Spleen (tissue), 11 donors: Measurements from ENCODE around the gene AFF4. TPM values are rescaled to one million over a fixed set of nuclear protein-coding genes. Genes with fewer than 3 reads are reported as not detected.

Experiments used
- DNase-seq: peaks from one replicate; pipeline ENCODE4 v3.0.0-alpha.2; 2020
- H3K27ac ChIP-seq, 8 donors: fragments of 200-600 bp; sonication (generic) in 7 of 8; 1 replicate in 4 of 8; 2 replicates in 4 of 8; pipeline versions ENCODE4 v1.5.0 to v1.8.0; 2016 to 2021; ENCODE audit warnings: inconsistent platforms in 4 of 8, mild to moderate bottlenecking in 4 of 8, moderate library complexity in 1 of 8
- H3K27me3 ChIP-seq, 7 donors: fragments of 200-600 bp; sonication (generic) in 6 of 7; replicated peaks in 1 of 7; 1 replicate in 4 of 7; 2 replicates in 3 of 7; pipeline versions ENCODE4 v1.5.0 to v1.8.0; 2016 to 2021; ENCODE audit warnings: inconsistent platforms in 3 of 7, mild to moderate bottlenecking in 1 of 7
- H3K36me3 ChIP-seq, 6 donors: fragments of 200-600 bp; sonication (generic) in 5 of 6; 1 replicate in 4 of 6; 2 replicates in 2 of 6; pipeline versions ENCODE4 v1.5.0 to v1.8.0; 2016 to 2021; ENCODE audit warnings: inconsistent platforms in 2 of 6
- H3K4me1 ChIP-seq, 6 donors: fragments of 200-600 bp; sonication (generic) in 5 of 6; 1 replicate in 3 of 6; 2 replicates in 3 of 6; pipeline versions ENCODE4 v1.5.0 to v1.8.0; 2016 to 2021; ENCODE audit warnings: inconsistent platforms in 3 of 6
- H3K4me3 ChIP-seq, 8 donors: fragments of 200-600 bp; sonication (generic) in 7 of 8; 1 replicate in 4 of 8; 2 replicates in 4 of 8; pipeline versions ENCODE4 v1.5.0 to v1.8.0; 2016 to 2021; ENCODE audit warnings: inconsistent platforms in 4 of 8, mild to moderate bottlenecking in 4 of 8, moderate library complexity in 2 of 8
- H3K9me3 ChIP-seq, 8 donors: fragments of 200-600 bp; sonication (generic) in 7 of 8; 1 replicate in 4 of 8; 2 replicates in 4 of 8; pipeline versions ENCODE4 v1.5.0 to v1.8.0; 2016 to 2021; ENCODE audit warnings: inconsistent platforms in 4 of 8
- POLR2A ChIP-seq, 3 donors: fragments of 450-650 bp; IDR thresholded peaks; one replicate each; pipeline ENCODE4 v1.5.1; 2017; ENCODE audit warnings: antibody characterized with exemption in 3 of 3, mild to moderate bottlenecking in 1 of 3
- POLR2AphosphoS5 ChIP-seq, 3 donors: sonication (generic); formaldehyde crosslinking; IDR thresholded peaks; one replicate each; pipeline ENCODE4 v1.5.1; 2017; ENCODE audit warnings: antibody characterized with exemption in 3 of 3
- WGBS, 5 donors: extraction: QIAGEN DNeasy Blood & Tissue Kit in 3 of 5; methylation state at CpG; one replicate each; pipeline versions ENCODE4 v1.1.5 to v1.1.7; 2013 to 2018; 5-methylcytosine and 5-hydroxymethylcytosine counted together
- intact Hi-C: fragments of 100-400 bp; cut with DNase I; formaldehyde crosslinking; loops from one replicate; pipeline ENCODE4 v1.15.0; 2023; ENCODE audit warnings: low total_unique reads
- polyA plus RNA-seq, 3 donors: library from polyadenylated mRNA; stranded (reverse); fragments of 200-250 nt; gene quantifications; one replicate each; pipeline ENCODE4 v1.2.1, GENCODE V29; 2013
- total RNA-seq, 7 donors: library from RNA; depleted of rRNA in 3 of 7; stranded (reverse); fragments of >200 nt in 3 of 7; fragmentation: NEBNext Ultra II Directional in 4 of 7; extraction: Animal tissue kit (Norgen Biotek cat#: 25700) in 4 of 7; gene quantifications; one replicate each; pipeline versions ENCODE4 v1.1.0 to v1.2.1, GENCODE V29; 2016 to 2021
- TF ChIP-seq, protein P1 (sequence below), 11 experiments: fragments of 200-600 bp in 7 of 11; fragments of 450-650 bp in 4 of 11; sonication (generic) in 4 of 11; IDR thresholded peaks in 8 of 11; conservative IDR thresholded peaks in 3 of 11; 1 replicate in 7 of 11; 2 replicates in 4 of 11; pipeline versions ENCODE4 v1.4.0 to v1.8.0; 2016 to 2021; ENCODE audit warnings: antibody characterized with exemption in 11 of 11, inconsistent platforms in 4 of 11, mild to moderate bottlenecking in 1 of 11
- donor health status: healthy with polysubstance abuse.
- donor health status: DM: no; HTN: no; CAD: no; lungs with moderate emphysema.
- donor health status: DM: no; HTN: no; CAD: no.
- donor health status: Bipolar disorder and iron deficiency.
- donor health status: healthy.
- donor health status: DM: no; HTN: no; CAD: no.
- donor health status: DM: yes; HTN: yes; CAD: no.

AFF4 gene
- total and polyA plus RNA-seq, 10 donors = 5.1 to 84.3 (median 65.1) TPM

DNA sequence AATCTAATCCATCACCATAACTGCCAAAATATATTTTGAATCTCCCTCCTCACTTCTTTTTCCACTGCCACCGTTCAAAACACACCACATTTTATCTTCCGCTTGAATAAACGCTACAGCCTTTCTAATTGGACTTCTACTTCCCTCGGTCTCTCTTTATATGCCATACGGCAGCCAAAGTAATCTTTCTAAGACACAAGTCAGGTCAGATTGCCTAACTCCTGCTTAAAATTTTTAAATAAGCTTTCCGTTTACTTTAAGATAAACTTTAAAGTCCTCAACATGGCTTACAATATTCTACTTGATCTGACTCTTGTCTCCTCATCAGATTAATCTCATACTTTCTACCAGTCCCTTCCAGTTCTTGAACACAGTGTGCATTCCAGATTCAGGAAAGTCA is 9.7 kb downstream of the AFF4 start:
- Histone ChIP-seq H3K4me1 (peaks cover 3 to 87% (median 41%) of the 10 kb centered on the region in 6 donors), H3K4me3 (no peak overlapping the region), H3K9me3 (peaks cover 0 to 4% (median 0%) of the 10 kb centered on the region in 8 donors), H3K27me3 (no peaks in the 10 kb centered on the region), H3K36me3 (peaks cover 0 to 55% (median 5%) of the 10 kb centered on the region in 6 donors), H3K27ac (no peak overlapping the region)
- TF ChIP-seq POLR2A (IDR thresholded peaks at IDR 0.05) = no peak
- TF ChIP-seq, protein P1, sequence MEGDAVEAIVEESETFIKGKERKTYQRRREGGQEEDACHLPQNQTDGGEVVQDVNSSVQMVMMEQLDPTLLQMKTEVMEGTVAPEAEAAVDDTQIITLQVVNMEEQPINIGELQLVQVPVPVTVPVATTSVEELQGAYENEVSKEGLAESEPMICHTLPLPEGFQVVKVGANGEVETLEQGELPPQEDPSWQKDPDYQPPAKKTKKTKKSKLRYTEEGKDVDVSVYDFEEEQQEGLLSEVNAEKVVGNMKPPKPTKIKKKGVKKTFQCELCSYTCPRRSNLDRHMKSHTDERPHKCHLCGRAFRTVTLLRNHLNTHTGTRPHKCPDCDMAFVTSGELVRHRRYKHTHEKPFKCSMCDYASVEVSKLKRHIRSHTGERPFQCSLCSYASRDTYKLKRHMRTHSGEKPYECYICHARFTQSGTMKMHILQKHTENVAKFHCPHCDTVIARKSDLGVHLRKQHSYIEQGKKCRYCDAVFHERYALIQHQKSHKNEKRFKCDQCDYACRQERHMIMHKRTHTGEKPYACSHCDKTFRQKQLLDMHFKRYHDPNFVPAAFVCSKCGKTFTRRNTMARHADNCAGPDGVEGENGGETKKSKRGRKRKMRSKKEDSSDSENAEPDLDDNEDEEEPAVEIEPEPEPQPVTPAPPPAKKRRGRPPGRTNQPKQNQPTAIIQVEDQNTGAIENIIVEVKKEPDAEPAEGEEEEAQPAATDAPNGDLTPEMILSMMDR (IDR thresholded peaks at IDR 0.05 in 8 of 11, conservative IDR thresholded peaks at IDR 0.05 in 3 of 11) = no peak
- TF ChIP-seq POLR2AphosphoS5 (IDR thresholded peaks at IDR 0.05) = no peak
- intact Hi-C loops = no loop called here
- WGBS, 5 donors = 80 to 85% (median 83%) methylated on average over 6 of the region's 6 CpGs
- DNase-seq = no peak

DNA sequence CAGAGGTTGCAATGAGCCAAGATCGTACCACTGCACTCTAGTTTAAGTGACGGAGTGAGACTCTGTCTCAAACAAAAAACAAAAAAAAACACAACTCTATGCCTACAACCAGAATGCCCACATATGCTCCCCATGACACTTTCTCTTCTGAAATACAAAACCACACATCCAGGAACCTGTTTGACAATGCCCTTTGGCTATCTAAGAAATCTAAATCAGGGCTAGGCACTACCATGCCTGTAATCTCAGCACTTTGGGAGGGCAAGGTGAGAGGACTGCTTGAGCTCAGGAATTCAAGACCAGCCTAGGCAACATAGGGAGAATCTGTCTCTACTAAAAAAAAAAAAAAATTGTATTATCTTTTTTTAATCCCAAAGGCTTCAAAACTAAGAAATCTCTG is 10.6 kb downstream of the AFF4 start:
- 91 to 95% (median 94%) methylated on average over 2 of the region's 2 CpGs for WGBS, 5 donors
- H3K4me1 ChIP-seq = peaks cover 0 to 87% (median 40%) of the 10 kb centered on the region in 6 donors
- intact Hi-C loops = no loop called here

DNA sequence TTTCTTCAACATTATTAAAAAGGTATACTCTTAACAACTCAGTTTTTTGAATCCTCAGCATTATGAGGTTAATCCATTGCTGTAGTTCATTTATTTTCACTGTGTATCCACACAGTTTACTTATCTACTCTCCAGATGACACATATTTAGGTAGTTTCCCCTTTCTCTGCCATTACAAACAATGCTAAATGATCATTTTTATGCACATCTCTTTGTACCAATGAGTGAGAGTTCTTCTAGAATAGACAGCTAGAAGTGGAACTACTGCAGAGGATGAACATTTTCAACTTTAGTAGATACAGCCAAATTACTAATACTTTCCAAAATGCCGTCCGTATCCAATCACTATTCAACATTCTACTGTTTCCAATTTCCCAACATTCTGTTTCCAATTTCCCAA is 11.5 kb downstream of the AFF4 start:
- TF ChIP-seq, protein P1 (IDR thresholded peaks at IDR 0.05 in 8 of 11, conservative IDR thresholded peaks at IDR 0.05 in 3 of 11) = no peak
- TF ChIP-seq POLR2A (IDR thresholded peaks at IDR 0.05) (no peak), POLR2AphosphoS5 (IDR thresholded peaks at IDR 0.05) (no peak)
- H3K4me3 ChIP-seq = no peak overlapping the region
- DNase-seq = no peak
- H3K9me3 ChIP-seq = peaks cover 0 to 4% (median 0%) of the 10 kb centered on the region in 8 donors
- H3K27ac ChIP-seq = no peak overlapping the region
- peaks cover 0 to 49% (median 5%) of the 10 kb centered on the region in 6 donors for H3K36me3 ChIP-seq
- intact Hi-C loops = no loop called here
- WGBS, 5 donors = 79 to 91% (median 85%) methylated on average over 2 of the region's 2 CpGs
- no peaks in the 10 kb centered on the region for H3K27me3 ChIP-seq
- peaks cover 0 to 87% (median 39%) of the 10 kb centered on the region in 6 donors for H3K4me1 ChIP-seq

More for the DNA sequence above, 10.6 kb downstream of the AFF4 start:
- no peak overlapping the region for H3K4me3 ChIP-seq
- no peak for DNase-seq
- no peaks in the 10 kb centered on the region for H3K27me3 ChIP-seq
- H3K9me3 ChIP-seq = peaks cover 0 to 4% (median 0%) of the 10 kb centered on the region in 8 donors
- TF ChIP-seq, protein P1 (IDR thresholded peaks at IDR 0.05 in 8 of 11, conservative IDR thresholded peaks at IDR 0.05 in 3 of 11) = no peak
- TF ChIP-seq POLR2A (IDR thresholded peaks at IDR 0.05) (no peak), POLR2AphosphoS5 (IDR thresholded peaks at IDR 0.05) (no peak)
- H3K27ac ChIP-seq = no peak overlapping the region
- peaks cover 0 to 55% (median 5%) of the 10 kb centered on the region in 6 donors for H3K36me3 ChIP-seq

DNA sequence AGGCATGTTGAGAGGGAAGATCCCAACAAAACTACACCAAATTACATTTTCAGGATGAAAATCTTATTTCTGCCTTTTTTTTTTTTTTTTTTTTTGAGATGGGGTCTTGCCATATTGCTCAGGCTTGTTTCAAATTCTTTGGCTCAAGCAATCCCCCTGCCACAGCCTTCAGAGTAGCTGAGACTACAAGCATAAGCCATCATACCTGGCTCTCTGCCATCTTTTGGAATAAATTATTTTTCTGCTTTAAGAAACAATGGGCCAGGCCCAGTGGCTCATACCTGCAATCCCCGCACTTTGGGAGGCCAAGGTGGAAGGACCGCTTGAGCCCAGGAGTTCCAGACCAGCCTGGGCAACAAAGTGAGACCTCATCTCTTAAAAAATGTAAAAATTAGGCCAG is 14.3 kb downstream of the AFF4 start:
- Histone ChIP-seq H3K27me3 (no peaks in the 10 kb centered on the region), H3K4me1 (peaks cover 0 to 95% (median 45%) of the 10 kb centered on the region in 6 donors), H3K36me3 (peaks cover 0 to 36% (median under 1%) of the 10 kb centered on the region in 6 donors), H3K27ac (no peak overlapping the region), H3K4me3 (no peak overlapping the region), H3K9me3 (no peaks in the 10 kb centered on the region)
- no peak for TF ChIP-seq POLR2A (IDR thresholded peaks at IDR 0.05)
- TF ChIP-seq, protein P1 (IDR thresholded peaks at IDR 0.05 in 8 of 11, conservative IDR thresholded peaks at IDR 0.05 in 3 of 11) = no peak
- TF ChIP-seq POLR2AphosphoS5 (IDR thresholded peaks at IDR 0.05) = no peak
- intact Hi-C loops = no loop called here
- no peak for DNase-seq
- 95 to 100% (median 97%) methylated on average over 2 of the region's 2 CpGs for WGBS, 5 donors
